ENCODE data around the gene MS4A3.

- TF ChIP-seq, protein P1, sequence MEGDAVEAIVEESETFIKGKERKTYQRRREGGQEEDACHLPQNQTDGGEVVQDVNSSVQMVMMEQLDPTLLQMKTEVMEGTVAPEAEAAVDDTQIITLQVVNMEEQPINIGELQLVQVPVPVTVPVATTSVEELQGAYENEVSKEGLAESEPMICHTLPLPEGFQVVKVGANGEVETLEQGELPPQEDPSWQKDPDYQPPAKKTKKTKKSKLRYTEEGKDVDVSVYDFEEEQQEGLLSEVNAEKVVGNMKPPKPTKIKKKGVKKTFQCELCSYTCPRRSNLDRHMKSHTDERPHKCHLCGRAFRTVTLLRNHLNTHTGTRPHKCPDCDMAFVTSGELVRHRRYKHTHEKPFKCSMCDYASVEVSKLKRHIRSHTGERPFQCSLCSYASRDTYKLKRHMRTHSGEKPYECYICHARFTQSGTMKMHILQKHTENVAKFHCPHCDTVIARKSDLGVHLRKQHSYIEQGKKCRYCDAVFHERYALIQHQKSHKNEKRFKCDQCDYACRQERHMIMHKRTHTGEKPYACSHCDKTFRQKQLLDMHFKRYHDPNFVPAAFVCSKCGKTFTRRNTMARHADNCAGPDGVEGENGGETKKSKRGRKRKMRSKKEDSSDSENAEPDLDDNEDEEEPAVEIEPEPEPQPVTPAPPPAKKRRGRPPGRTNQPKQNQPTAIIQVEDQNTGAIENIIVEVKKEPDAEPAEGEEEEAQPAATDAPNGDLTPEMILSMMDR (IDR thresholded peaks at IDR 0.05), result no peak
- TF ChIP-seq POLR2A (IDR thresholded peaks at IDR 0.05), result no peak
Observed at GRCh38 chr11:60119710-60120109, 63.2 kb downstream of the MS4A3 start.
